C4-2B (cell line): ENCODE results near the gene C7orf57.
A peak's percentile ranks its signal among the peaks of the same experiment; 100 is the strongest.

Source experiments
- H3K27ac ChIP-seq: fragments of 450-650 bp; 2 replicates; pipeline ENCODE4 v1.5.1; 2017
- CTCF ChIP-seq: fragments of 450-650 bp; conservative IDR thresholded peaks from 2 replicates; pipeline ENCODE4 v1.5.1; 2017; ENCODE audit warnings: mild to moderate bottlenecking
- ZFX ChIP-seq: fragments of 450-650 bp; IDR thresholded peaks from 2 replicates; pipeline ENCODE4 v1.6.1; 2017

Gene C7orf57

DNA sequence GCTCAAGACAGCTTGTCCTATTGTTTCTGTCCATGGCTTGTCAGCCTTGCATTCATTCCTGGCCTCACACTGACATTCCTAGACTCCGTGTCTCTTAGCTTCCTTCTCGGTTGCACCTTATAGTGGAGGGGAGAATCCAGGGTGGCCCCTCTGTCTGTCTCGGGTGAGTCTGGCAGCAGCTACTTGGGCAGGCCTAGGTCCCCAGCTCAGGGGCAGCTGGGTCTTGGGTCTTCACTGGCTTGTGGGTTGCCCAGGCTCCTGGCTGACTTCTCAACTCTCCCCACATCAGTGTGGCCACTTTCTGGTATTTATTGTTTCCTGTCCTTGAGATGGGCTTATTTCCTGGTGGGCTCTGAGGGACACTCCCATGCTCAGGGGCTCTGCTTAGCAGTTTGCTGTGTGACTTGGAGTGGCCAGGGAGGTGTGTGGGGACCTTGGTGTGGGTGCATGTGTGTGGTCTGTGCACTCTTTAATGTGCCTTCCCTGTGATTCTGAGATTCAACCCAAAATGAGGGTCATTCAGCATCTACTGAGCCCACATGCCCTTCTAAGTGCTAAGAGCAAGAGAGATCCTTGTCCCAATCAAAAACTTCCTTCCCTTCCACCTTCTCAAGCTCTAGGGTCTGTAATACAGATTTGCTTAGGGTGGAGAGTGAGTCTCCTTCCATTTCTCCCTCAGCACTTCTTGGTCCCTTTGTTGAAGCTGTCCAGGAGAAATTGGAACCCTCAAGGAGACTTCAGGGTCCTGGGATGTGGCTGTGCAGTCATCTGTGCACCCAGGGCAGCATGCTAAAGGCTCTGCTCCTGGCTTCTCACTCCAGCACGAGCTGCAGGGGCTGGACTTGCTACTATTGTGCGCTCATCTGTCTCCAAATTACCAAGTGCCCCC, 73.9 kb downstream of the C7orf57 start:
- no peak overlapping the region for H3K27ac ChIP-seq
- no peak for TF ChIP-seq ZFX
- TF ChIP-seq CTCF: no peak

GRCh38 chr7:48109848-48110663, 74.7 kb downstream of the C7orf57 start:
- H3K27ac ChIP-seq: no peak overlapping the region
- TF ChIP-seq ZFX (no peak), CTCF (peak; percentile 99)

GRCh38 chr7:48110868-48111267, 75.5 kb downstream of the C7orf57 start:
- TF ChIP-seq CTCF: no peak
- no peak for TF ChIP-seq ZFX
- peak overlapping the region; percentile 21 for H3K27ac ChIP-seq
